Naive thymus-derived CD8-positive, alpha-beta T cell (primary cell): Measurements from ENCODE around the gene MYOM3. TPM values are rescaled to one million over a fixed set of nuclear protein-coding genes. Genes with fewer than 3 reads are reported as not detected.

Source experiments
- ATAC-seq, 2 donors: fragments of 150-1000 bp; cut with Tn5 transposase in 1 of 2; sonication (Bioruptor Pico), chemical (Tn5 transposase) in 1 of 2; 1 replicate in 1 of 2; 2 replicates in 1 of 2; pipeline ENCODE4 v1.10.0; 2021; ENCODE audit warnings: mild to moderate bottlenecking in 2 of 2, moderate library complexity in 2 of 2
- POLR2A ChIA-PET: fragments of 350-600 bp; sonication (Branson Sonifier 250); formaldehyde crosslinking; loops from one replicate; lab custom pipeline; 2021; ENCODE audit warnings: antibody characterized with exemption; lab: Charles Lee
- DNase-seq, 10 donors: peaks; one replicate each; pipeline versions ENCODE4 v3.0.0 to v3.0.0-alpha.2; 2020 to 2022
- H3K27ac Mint-ChIP-seq, 10 donors: one replicate each; pipeline ENCODE4 v1.8.0; 2020 to 2022; ENCODE audit warnings: mild to moderate bottlenecking in 10 of 10, mixed read lengths in 10 of 10, moderate library complexity in 4 of 10, inconsistent platforms in 1 of 10
- H3K27me3 Mint-ChIP-seq, 5 donors: one replicate each; pipeline ENCODE4 v1.8.0; 2021 to 2022; ENCODE audit warnings: mixed read lengths in 5 of 5
- H3K36me3 Mint-ChIP-seq, 3 donors: one replicate each; pipeline ENCODE4 v1.8.0; 2020 to 2022; ENCODE audit warnings: mixed read lengths in 3 of 3, mild to moderate bottlenecking in 2 of 3, inconsistent platforms in 1 of 3
- H3K4me1 Mint-ChIP-seq, 4 donors: one replicate each; pipeline ENCODE4 v1.8.0; 2021 to 2022; ENCODE audit warnings: mixed read lengths in 4 of 4
- H3K4me3 Mint-ChIP-seq, 10 donors: one replicate each; pipeline ENCODE4 v1.8.0; 2020 to 2022; ENCODE audit warnings: mild to moderate bottlenecking in 10 of 10, mixed read lengths in 10 of 10, moderate library complexity in 6 of 10, inconsistent platforms in 1 of 10
- H3K9me3 Mint-ChIP-seq, 9 donors: one replicate each; pipeline ENCODE4 v1.8.0; 2020 to 2022; ENCODE audit warnings: mixed read lengths in 9 of 9, mild to moderate bottlenecking in 3 of 9, inconsistent platforms in 1 of 9, moderate library complexity in 1 of 9
- polyA plus RNA-seq, 3 donors: library from polyadenylated mRNA; unstranded; fragments of 300-500 nt; fragmentation: Illumina TruSeq; gene quantifications; one replicate each; pipeline ENCODE4 v1.2.3, GENCODE V29; 2021
- total RNA-seq, 8 experiments: library from RNA in 2 of 8; stranded (reverse) in 2 of 8; gene quantifications; one replicate each; pipeline ENCODE4 v1.2.3 and lab custom pipeline; 2021 to 2026

MYOM3 gene
- total and polyA plus RNA-seq, 5 experiments from 2014 or later: not detected

GRCh38 chr1:24133819-24134218, 21.9 kb upstream of the MYOM3 start:
- peaks cover 0 to 26% (median 5%) of the 10 kb centered on the region in 9 donors for H3K9me3 Mint-ChIP-seq
- no peak overlapping the region for H3K4me3 Mint-ChIP-seq
- H3K4me1 Mint-ChIP-seq: peaks cover 0 to 2% (median 1%) of the 10 kb centered on the region in 4 donors
- POLR2A ChIA-PET: no interaction called here
- DNase-seq (no peak), ATAC-seq (no peak)
- no peak overlapping the region for H3K27ac Mint-ChIP-seq
- H3K36me3 Mint-ChIP-seq: peaks cover 0 to 18% (median 0%) of the 10 kb centered on the region in 3 donors
- H3K27me3 Mint-ChIP-seq: peaks cover 0 to 7% (median 3%) of the 10 kb centered on the region in 5 donors

- DNase-seq (no peak), ATAC-seq (no peak)
- H3K4me3 Mint-ChIP-seq: no peak overlapping the region
- H3K36me3 Mint-ChIP-seq: peaks cover 0 to 18% (median 0%) of the 10 kb centered on the region in 3 donors
- H3K27me3 Mint-ChIP-seq: peaks cover 0 to 4% (median 3%) of the 10 kb centered on the region in 5 donors
- POLR2A ChIA-PET: no interaction called here
- H3K9me3 Mint-ChIP-seq: peaks cover 0 to 25% (median 5%) of the 10 kb centered on the region in 9 donors
- no peak overlapping the region for H3K27ac Mint-ChIP-seq
- no peaks in the 10 kb centered on the region for H3K4me1 Mint-ChIP-seq
These were observed 18.4 kb upstream of the MYOM3 start for GRCh38 chr1:24130385-24130784.

- no peak for DNase-seq
- Mint-ChIP-seq H3K4me3 (no peak overlapping the region), H3K9me3 (peaks cover 0 to 20% (median 5%) of the 10 kb centered on the region in 9 donors), H3K4me1 (no peaks in the 10 kb centered on the region), H3K36me3 (peaks cover 0 to 18% (median 0%) of the 10 kb centered on the region in 3 donors), H3K27me3 (peaks cover 0 to 7% (median 3%) of the 10 kb centered on the region in 5 donors), H3K27ac (peak overlapping the region in 1 of 10 donors; percentile 30)
- POLR2A ChIA-PET: interaction anchor here (0.6 kb wide), 1 partner anchor 1928 kb away, joined by 3 read pairs; no protein-coding TSS in a partner anchor
- ATAC-seq: no peak
These were observed 15.9 kb upstream of the MYOM3 start for GRCh38 chr1:24127801-24128363.

GRCh38 chr1:24127134-24127800, 15.3 kb upstream of the MYOM3 start:
- Mint-ChIP-seq H3K4me3 (no peak overlapping the region), H3K27me3 (peaks cover 0 to 7% (median 1%) of the 10 kb centered on the region in 5 donors), H3K4me1 (no peaks in the 10 kb centered on the region), H3K9me3 (peaks cover 0 to 19% (median 5%) of the 10 kb centered on the region in 9 donors), H3K36me3 (peaks cover 0 to 18% (median 0%) of the 10 kb centered on the region in 3 donors), H3K27ac (no peak overlapping the region)
- ATAC-seq: no peak
- POLR2A ChIA-PET: interaction anchor here (0.6 kb wide), 2 partner anchors 195 to 1928 kb away, joined by 3 read pairs; no protein-coding TSS in a partner anchor
- no peak for DNase-seq

- Mint-ChIP-seq H3K4me1 (no peaks in the 10 kb centered on the region), H3K4me3 (no peak overlapping the region)
These were observed 14.7 kb upstream of the MYOM3 start for GRCh38 chr1:24126672-24127023.

GRCh38 chr1:24126018-24126671, 14.2 kb upstream of the MYOM3 start:
- POLR2A ChIA-PET: no interaction called here
- peaks cover 0 to 19% (median 5%) of the 10 kb centered on the region in 9 donors for H3K9me3 Mint-ChIP-seq
- no peaks in the 10 kb centered on the region for H3K4me1 Mint-ChIP-seq

More at GRCh38 chr1:24126672-24127023, 14.7 kb upstream of the MYOM3 start:
- POLR2A ChIA-PET: interaction anchor here (0.6 kb wide), 1 partner anchor 194 kb away, joined by 3 read pairs; no protein-coding TSS in a partner anchor
- Mint-ChIP-seq H3K27me3 (peaks cover 0 to 7% (median 0%) of the 10 kb centered on the region in 5 donors), H3K36me3 (peaks cover 0 to 18% (median 0%) of the 10 kb centered on the region in 3 donors), H3K9me3 (peaks cover 0 to 19% (median 5%) of the 10 kb centered on the region in 9 donors), H3K27ac (no peak overlapping the region)
- no peak for ATAC-seq
- no peak for DNase-seq

GRCh38 chr1:24125456-24125855, 13.5 kb upstream of the MYOM3 start:
- DNase-seq: no peak
- no peak overlapping the region for H3K27ac Mint-ChIP-seq
- peaks cover 0 to 11% (median 0%) of the 10 kb centered on the region in 3 donors for H3K36me3 Mint-ChIP-seq
- H3K9me3 Mint-ChIP-seq: peaks cover 0 to 13% (median 5%) of the 10 kb centered on the region in 9 donors
- H3K4me1 Mint-ChIP-seq: no peaks in the 10 kb centered on the region
- ATAC-seq: no peak
- peaks cover 0 to 7% (median 0%) of the 10 kb centered on the region in 5 donors for H3K27me3 Mint-ChIP-seq
- no peak overlapping the region for H3K4me3 Mint-ChIP-seq
- POLR2A ChIA-PET: no interaction called here

More at GRCh38 chr1:24126018-24126671, 14.2 kb upstream of the MYOM3 start:
- H3K27ac Mint-ChIP-seq: no peak overlapping the region
- H3K27me3 Mint-ChIP-seq: peaks cover 0 to 7% (median 0%) of the 10 kb centered on the region in 5 donors
- H3K4me3 Mint-ChIP-seq: no peak overlapping the region
- no peak for DNase-seq
- no peak for ATAC-seq
- peaks cover 0 to 13% (median 0%) of the 10 kb centered on the region in 3 donors for H3K36me3 Mint-ChIP-seq

- Mint-ChIP-seq H3K27ac (no peak overlapping the region), H3K27me3 (peaks cover 0 to 7% (median 0%) of the 10 kb centered on the region in 5 donors), H3K9me3 (peaks cover 0 to 8% (median 3%) of the 10 kb centered on the region in 9 donors), H3K36me3 (peaks cover 0 to 6% (median 0%) of the 10 kb centered on the region in 3 donors), H3K4me3 (no peak overlapping the region), H3K4me1 (no peaks in the 10 kb centered on the region)
- ATAC-seq (no peak), DNase-seq (no peak)
- POLR2A ChIA-PET: no interaction called here
These were observed 13.0 kb upstream of the MYOM3 start for GRCh38 chr1:24124980-24125379.

GRCh38 chr1:24123611-24124010, 11.7 kb upstream of the MYOM3 start:
- DNase-seq (no peak), ATAC-seq (no peak)
- POLR2A ChIA-PET: no interaction called here
- Mint-ChIP-seq H3K9me3 (no peaks in the 10 kb centered on the region), H3K4me1 (no peaks in the 10 kb centered on the region), H3K27me3 (peaks cover 1 to 9% (median 4%) of the 10 kb centered on the region in 5 donors), H3K4me3 (no peak overlapping the region), H3K27ac (no peak overlapping the region), H3K36me3 (no peaks in the 10 kb centered on the region)

- ATAC-seq (no peak), DNase-seq (no peak)
- Mint-ChIP-seq H3K27me3 (peaks cover 1 to 10% (median 7%) of the 10 kb centered on the region in 5 donors), H3K4me1 (no peaks in the 10 kb centered on the region), H3K27ac (peak overlapping the region in 1 of 10 donors; percentile 34), H3K4me3 (no peak overlapping the region), H3K36me3 (no peaks in the 10 kb centered on the region), H3K9me3 (no peaks in the 10 kb centered on the region)
- POLR2A ChIA-PET: no interaction called here
These were observed 10.8 kb upstream of the MYOM3 start for GRCh38 chr1:24122776-24123175.

GRCh38 chr1:24121406-24121805, 9.5 kb upstream of the MYOM3 start:
- Mint-ChIP-seq H3K4me3 (no peak overlapping the region), H3K27ac (no peak overlapping the region), H3K4me1 (no peaks in the 10 kb centered on the region), H3K9me3 (no peaks in the 10 kb centered on the region), H3K27me3 (peaks cover 1 to 24% (median 13%) of the 10 kb centered on the region in 5 donors), H3K36me3 (no peaks in the 10 kb centered on the region)
- DNase-seq (no peak), ATAC-seq (no peak)
- POLR2A ChIA-PET: no interaction called here

- POLR2A ChIA-PET: no interaction called here
- ATAC-seq (no peak), DNase-seq (no peak)
- H3K9me3 Mint-ChIP-seq: no peaks in the 10 kb centered on the region
- peaks cover 1 to 28% (median 18%) of the 10 kb centered on the region in 5 donors for H3K27me3 Mint-ChIP-seq
- no peak overlapping the region for H3K4me3 Mint-ChIP-seq
- no peaks in the 10 kb centered on the region for H3K36me3 Mint-ChIP-seq
- H3K27ac Mint-ChIP-seq: no peak overlapping the region
- no peaks in the 10 kb centered on the region for H3K4me1 Mint-ChIP-seq
These were observed 9.0 kb upstream of the MYOM3 start for GRCh38 chr1:24120965-24121364.
